ENCODE measurements around the gene MEAF6.

The MEAF6 gene

DNA sequence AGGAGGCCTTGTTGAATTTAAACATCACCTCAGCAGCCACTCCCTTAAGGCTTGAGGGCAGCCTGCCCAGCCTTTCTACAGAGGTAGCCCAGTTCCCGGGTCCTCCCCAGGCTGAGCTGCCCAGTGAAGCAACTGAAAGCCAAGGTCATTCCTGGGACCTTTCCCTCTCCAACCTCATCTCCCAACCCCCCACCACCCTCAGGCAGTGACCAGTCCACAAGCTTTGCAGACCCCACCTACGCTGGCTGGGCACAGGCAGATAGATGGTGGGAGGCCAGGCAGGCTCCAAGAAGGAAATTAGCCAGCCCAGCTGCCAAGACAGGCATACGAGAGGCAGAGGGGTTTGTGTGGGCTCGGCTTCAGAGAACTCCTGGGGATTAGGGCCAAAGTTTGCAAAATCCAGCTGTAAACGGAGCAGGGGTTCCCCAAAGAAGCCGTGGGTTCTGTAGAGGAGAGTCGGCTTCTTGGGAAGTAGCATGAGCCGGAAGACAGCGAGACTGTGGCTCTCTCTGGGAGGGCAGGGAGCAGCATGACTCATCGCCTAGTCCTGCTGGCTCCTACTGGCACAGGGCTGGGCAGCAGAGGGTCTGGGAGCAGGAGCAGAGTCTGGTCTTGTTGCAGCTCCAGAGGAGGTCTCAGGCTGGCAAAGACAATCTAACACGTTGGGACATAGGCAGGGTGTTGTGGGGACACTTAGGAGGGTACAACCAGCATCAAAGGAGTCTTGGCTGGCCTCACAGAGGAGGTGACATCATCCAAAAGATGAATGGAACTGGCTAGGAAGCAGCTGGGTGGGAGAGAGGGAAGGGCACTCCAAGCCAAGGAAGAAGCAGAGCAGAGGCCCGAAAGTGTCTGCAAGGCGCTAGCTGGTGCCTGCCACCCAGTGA is 43.0 kb downstream of the MEAF6 start:
- peak; percentile 79 for DNase-seq

DNA sequence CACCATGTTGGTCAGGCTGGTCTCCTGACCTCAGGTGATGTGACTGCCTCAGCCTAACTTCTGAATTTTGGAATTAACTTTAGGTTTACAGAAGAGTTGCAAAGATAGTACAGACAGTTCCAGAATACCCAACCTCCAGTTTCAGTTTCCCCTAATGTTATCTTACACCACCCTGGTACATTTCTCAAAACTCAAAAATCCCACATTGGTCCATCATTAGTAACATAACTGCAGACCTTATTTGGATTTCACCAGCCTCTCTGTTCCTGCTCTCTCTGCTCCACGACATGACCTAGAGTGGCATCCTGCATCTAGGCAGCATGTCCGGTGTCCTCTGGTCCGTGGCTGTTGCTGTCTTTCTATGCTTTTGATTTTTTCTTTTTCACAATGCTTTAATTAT is 45.2 kb downstream of the MEAF6 start:
- no peak for DNase-seq

DNA sequence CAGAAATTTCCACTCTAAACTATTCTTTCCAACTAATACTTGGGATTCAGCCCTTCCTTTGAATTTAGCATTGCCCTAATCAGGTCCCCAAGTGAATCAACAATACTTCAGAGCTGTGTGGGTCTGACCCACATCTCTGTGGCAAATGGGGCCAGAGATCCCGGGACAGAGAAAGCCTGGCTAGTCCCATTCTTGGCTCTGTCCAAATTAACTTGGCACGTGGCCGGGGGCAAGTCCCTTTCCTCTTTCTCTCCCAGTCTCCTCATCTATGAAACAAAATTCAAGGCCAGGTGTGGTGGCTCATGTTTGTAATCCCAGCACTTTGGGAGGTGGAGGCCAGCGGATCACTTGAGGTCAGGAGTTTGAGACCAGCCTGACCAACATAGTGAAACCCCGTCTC is 46.5 kb downstream of the MEAF6 start:
- no peak for DNase-seq

DNA sequence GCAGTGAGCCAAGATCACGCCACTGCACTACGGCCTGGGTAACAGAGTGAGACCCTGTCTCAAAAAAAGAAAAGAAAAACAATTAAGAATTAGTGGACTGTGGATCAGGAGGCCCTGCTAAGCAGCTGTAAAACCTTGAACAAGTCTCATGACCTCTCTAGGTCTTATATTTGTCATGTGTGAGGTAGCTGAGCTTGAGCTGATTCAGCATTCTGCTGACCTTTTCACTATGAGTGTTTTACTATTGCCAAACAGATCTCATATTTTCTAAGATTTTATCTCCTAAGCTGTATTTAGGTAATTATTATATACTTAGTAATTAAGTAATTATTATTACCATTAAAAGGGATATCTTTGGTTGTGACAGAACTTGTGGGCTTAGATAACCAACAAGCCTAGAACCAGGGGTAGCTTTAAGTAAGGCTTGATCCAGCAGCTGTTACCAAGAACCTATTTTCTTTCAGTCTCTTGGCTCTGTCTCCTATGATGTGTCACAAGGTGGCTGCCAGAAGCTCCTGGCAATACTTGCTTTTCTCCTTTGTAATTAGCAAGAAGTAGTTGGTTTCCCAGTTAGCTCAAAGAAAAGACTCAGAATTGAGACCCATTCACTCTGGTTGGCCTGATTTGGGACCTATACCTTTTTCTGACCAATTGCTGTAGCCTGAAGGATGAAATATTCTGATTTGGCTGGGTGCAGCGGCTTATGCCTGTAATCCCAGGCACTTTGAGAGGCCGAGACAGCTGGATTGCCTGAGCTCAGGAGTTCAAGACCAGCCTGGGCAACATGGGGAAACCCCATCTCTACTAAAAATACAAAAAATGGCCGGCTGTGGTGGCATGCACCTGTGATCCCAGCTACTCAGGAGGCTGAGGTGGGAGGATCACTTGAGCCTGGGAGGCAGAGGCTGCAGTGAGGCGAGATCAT is 48.7 kb downstream of the MEAF6 start:
- DNase-seq, result no peak

DNA sequence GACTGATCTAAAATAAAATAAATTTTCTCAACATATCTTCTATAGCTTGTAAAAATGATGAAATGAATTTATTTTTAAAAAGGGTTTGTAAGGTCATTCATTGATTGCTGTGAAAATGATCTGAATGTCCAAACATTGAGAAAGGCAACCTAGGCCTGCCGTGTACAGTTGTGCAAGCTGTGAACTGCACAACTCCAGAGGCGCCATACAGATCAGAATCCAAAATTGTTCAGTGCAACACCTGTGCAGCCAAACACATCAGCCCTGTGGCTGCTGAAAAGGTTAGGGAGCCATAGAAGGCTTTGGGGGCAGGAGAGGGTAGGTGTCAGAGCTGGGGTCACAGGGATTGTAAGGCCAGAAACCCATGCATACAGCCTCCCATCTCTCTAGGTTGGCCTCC is 50.1 kb downstream of the MEAF6 start:
- DNase-seq, result no peak

DNA sequence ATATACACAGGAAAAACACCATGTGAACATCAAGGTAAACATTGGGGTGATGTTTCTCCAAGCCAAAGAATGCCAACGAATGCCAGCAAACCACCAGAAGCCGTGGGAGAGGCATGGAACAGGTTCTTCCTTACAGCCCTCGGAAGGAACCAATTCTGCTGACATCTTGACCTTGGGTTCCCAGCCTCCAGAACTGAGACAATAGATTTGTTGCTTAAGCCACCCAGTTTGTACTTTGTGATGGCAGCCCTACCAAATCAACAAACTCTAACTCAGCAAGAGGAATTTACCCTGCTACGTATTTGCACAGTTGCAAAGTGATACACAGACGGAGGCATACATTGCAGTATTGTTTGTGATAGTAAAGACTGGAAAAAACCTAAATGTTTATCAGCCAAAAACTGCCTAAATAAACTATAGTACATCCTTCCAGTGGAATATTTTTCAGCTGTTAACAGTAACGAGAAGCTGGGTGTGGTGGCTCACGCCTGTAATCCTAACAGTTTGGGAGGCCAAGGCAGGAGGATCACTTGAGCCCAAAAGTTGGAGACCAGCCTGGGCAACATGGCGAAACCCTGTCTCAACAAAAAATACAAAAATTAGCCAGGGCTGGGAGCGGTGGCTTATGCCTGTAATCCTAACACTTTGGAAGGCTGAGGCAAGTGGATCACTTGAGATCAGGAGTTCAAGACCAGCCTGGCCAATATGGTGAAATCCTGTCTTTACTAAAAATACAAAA is 52.7 kb downstream of the MEAF6 start:
- DNase-seq, result no peak

DNA sequence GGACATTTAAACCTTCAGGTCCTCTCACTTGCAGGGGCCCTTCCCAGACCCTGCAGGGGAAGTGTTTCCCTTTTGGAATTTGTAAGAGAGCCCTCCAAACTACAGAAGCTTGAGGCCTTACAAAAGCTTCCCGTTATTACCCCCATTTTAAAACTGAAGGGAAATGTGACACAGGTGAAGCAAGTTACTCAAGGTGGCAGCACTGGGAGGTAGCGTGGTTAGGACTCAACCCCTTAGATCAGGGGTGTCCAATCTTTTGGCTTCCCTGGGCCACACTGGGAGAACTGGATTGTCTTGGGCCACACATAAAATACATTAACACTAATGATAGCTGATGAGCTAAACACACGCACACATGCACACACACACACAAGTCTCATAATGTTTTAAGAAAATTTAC is 56.0 kb downstream of the MEAF6 start:
- DNase-seq, result no peak

DNA sequence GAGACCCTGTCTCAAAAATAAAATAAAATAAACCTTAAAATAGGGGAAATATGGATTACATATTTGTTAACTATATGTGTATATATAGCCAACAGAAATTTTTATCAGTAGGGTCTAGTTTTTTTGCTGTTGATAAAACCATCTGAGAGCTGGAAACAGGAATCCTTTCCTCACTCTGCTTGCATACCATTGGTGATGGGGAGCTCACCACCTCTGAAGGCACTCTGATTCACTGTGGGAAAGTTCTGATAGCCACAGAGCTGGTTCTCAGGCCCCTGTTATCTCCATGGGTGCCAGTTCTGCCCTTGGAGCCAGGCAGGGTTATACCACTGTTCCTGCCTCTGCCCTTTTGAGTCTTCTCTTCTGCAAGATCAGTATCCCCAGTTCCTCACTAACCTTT is 58.0 kb downstream of the MEAF6 start:
- DNase-seq, result no peak

DNA sequence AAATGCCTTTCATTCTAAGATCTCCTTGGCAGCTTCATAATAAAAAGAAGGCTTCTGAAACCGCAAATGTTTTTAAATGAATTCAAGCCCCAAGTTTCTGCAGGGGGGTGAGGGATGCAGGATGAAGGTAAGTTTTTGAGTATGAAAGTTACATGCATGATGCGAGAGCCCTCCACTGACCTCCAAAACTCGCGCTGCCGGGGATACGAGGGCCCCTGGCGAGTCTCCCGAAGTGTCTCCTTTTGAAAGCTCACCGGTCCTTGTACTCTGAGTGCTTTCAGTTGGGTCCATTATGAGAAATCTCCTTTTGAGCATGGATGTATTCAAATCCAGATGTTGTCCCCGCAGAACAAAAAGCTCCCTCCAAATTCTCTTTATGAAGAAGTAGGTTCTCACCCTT is 59.0 kb downstream of the MEAF6 start:
- DNase-seq, result no peak

DNA sequence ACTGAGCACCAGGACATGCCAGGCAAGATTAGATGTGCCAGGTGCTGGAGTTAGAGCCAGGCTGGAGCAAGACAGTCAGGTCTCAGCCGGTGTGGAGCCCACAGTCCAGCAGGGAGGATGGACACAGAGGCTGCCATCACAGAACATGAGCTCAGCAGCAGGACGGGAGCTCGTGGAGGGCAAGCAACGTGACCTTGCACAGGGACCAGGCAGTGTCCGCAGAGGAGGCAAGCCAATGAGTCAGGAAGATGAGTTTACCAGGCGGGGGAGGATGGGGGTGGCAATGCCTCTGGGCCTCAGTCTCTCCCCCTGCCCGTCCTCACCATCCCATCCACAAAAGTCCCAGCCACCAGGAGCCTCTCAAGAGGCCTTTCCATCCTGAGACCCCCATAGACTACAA is 60.9 kb downstream of the MEAF6 start:
- DNase-seq, result no peak

DNA sequence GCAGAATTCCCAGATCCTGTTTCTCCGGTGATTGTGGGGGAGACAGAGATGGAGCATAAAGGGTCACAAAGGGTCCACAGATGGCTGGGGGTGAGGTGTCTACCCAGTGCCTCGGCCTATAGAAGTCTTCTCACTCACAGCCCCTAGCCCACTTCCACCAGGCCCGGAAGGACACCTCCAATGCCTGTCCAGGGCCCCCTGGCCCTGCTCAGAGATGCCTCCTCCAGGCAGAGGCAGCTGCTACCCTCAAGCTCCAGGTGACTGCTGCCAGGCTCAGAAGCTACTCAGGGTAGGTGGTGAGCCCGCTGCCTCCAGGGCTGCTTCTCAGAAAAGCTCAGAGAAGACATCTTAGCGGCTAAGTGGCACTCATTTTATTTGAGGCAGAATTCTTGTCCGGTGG is 62.1 kb downstream of the MEAF6 start:
- DNase-seq, result no peak

DNA sequence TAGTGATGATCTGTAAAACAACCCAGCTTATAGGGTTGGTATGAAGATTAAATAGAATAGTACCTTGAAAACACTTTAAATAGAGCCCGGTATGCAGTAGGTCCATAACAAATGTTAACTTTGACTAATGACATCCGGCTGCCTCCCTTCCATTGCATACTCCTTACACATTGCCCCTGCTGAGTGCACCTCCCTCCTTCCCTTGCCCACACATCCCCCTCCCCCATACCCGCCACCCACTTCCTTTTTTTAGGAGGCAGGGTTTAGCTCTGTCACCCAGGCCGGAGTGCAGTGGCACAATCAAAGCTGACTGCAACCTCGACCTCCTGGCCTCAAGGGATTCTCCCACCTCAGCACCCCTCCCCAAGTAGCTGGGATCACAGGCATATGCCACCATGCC is 64.6 kb downstream of the MEAF6 start:
- no peak for DNase-seq

DNA sequence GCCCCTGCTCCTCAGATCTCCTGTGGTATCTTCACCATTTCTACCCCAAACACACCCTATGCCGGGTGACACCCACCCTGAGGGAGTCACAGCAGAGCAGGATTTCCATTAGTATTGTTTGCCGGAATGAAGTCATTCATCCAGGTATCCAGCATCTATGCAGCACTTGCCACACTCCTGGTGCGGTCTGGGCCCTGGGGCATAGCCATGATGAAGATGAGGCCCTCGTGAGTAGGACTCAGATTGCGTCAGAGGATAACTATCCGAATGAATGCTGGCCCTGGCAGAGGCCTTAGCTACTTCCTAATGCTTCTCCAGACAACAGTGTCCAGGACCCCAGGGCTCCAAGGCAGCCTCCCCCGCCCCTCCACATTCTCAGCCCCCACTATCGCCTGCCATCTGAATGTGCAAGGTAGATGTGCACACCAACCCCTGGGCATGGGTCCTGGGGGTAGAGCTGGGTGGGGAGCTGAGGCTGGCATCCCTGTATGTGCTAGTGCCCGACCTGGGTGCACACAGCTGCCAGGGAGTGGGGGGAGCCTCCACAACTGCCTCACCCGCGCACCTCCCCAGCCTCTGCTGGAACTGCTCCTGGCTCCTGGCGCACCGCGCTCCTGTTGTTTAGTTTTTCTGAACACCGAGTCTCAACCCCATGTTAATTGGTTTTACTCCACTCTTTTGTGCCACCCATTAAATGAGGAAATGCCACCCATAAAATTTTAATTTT is 65.7 kb downstream of the MEAF6 start:
- DNase-seq, result peak; percentile 10

DNA sequence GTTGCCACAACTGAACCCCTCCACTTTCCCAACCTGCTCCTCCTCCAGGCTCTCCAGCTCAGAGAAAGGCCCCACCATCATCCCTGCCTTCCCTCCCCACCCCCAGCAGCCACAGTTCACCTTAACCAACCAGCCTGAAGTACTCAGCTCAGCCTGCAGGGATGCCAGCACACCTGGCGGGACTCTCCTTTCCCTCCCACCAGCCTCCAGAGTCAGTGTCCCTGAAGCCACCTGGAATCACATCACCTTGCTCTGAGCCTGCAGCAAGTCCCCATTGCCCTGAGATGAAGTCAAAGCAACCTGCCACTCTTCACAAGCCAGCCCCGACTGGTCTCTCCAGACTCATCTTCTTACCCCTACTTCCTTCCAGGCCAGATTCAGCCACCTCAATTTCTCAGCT is 66.4 kb downstream of the MEAF6 start:
- DNase-seq, result no peak

DNA sequence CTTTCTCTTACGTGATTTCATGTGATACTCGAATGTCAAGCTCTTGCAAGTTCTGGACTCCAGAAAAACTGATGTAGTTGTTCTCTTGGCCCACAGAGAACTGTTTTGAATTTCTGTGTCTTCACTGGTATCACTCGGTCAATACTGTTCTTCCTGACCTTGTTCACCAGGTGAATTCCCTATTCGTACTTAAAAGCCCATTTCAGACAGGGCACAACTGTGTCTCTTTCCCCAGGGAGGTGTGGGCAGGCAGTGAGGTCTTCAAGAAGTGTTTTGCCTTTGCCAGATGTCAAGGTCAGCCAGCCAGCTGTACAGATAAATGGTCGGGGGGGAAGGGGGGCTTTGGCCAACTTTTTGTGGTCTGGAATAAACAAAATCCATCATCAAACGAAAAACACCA is 67.7 kb downstream of the MEAF6 start:
- no peak for DNase-seq

DNA sequence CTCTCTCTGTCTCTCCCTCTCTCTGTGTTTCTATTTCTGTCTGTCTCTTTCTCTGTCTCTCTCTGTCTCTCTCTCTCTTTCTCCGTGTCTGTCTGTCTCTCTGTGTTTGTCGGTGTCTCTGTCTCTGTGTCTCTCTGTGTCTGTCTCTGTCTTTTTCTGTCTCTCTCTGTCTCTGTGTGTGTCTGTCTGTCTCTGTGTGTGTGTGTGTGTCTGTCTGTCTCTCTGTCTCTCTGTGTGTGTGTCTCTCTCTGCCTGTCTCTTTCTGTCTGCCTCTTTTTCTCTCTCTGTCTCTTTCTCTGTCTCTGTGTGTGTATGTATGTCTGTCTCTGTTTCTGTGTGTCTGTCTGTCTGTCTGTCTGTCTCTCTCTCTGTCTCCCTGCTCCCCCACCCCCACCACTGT is 71.9 kb downstream of the MEAF6 start:
- no peak for DNase-seq

All from fibroblast of skin of right quadriceps (primary cell).